DOHH2 (cell line): ENCODE data around the gene ESYT2.

Experiments
- CTCF ChIP-seq: fragments of 200-600 bp; sonication (generic); IDR thresholded peaks from one replicate; pipeline ENCODE4 v1.5.1; 2014; ENCODE audit warnings: antibody characterized with exemption, mild to moderate bottlenecking, low read depth, low read length; ENCODE audit not compliant: poor library complexity, severe bottlenecking
- EZH2phosphoT487 ChIP-seq: fragments of 200-600 bp; sonication (generic); IDR thresholded peaks from 2 replicates; pipeline ENCODE4 v1.6.1; 2017; ENCODE audit warnings: borderline replicate concordance, mild to moderate bottlenecking, antibody characterized with exemption, low read length, moderate library complexity, mixed read lengths

GRCh38 chr7:158849442-158849767, 20.1 kb upstream of the ESYT2 start:
- TF ChIP-seq CTCF (no peak), EZH2phosphoT487 (no peak)
